Fibroblast of mammary gland (primary cell): ENCODE results near the gene TSPO2.

Source experiments
- DNase-seq: peaks from one replicate; pipeline ENCODE4 v3.0.0-alpha.2; 2010; ENCODE audit warnings: low read depth
- H3K4me3 ChIP-seq: 2 replicates; pipeline ENCODE4 v1.5.1; 2011; ENCODE audit warnings: low read depth, mild to moderate bottlenecking, low read length, moderate library complexity; ENCODE audit not compliant: control insufficient read depth
- CTCF ChIP-seq: conservative IDR thresholded peaks from 2 replicates; pipeline ENCODE4 v1.5.1; 2011; ENCODE audit warnings: low read depth, low read length, inconsistent platforms; ENCODE audit not compliant: control insufficient read depth, insufficient read depth

Gene TSPO2

DNA sequence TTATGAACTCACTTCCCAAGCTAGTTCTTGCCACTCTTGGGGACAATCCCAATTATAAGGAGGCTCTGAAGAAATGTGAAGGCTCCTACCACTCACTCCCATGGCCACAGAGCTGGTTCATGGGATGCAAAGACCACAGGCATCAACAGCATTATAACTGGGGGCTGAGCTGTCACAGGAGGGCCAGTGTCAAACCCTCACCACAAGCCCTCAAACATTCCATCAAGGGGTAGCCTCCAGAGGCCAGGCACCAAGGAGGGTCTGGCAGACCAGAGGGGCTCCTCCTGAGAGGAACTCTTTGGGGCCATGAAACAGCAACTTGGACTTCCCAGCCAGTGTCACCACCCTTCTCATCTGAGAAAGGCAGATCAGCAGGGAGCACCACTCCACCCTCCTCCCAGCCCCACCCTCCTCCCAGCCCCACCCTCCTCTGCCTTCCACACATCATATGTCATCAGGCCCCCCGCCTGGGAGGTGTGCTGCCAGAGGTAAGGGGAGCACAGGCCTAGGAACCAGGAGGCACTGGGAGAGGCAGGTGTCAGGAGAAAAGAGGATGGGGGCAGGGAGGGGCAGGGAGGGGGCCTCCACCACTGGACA lies 1.2 kb upstream of the TSPO2 start:
- no peak for DNase-seq
- no peak for TF ChIP-seq CTCF
- no peak overlapping the region for H3K4me3 ChIP-seq

DNA sequence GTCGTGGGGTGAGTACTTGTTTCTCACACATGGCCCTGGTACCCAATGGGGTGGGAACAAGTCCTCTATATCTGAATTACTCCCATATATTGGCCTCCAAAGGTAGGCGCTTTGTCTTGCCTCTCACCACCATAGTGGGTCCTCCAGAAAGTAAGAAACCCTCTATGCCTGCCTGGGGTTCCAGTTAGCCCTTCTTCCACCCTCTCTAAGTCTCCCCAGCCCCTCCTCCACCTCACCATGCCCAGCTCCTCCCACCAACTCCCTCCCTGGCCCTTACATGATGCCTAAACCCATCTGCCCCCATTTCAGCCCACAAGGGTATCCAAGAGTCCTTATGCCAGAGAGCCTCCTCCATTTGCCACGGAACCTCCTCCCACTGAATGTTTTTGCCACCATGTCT lies 884 bp downstream of the TSPO2 start:
- DNase-seq: no peak
- no peak for TF ChIP-seq CTCF
- H3K4me3 ChIP-seq: no peak overlapping the region

DNA sequence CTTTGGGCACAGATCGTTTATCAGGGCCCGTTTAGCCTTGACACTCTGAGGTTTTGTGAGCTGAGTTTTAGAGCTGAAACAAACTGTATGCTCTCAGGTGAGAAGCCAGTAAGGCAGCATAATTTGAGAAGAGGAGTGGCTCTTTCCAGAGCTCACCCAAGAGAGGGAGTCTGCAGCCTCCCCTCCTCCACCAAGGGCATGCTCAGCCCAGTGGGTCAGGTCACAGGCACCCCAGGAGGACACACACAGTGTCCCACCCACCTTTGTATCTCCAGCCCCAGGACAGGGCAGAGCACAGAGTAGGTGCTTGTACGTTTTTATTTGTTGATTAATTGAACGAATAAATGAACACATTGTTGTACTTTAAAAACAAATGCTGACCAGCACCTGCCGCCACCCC lies 3.4 kb downstream of the TSPO2 start:
- DNase-seq: no peak
- H3K4me3 ChIP-seq: no peak overlapping the region
- no peak for TF ChIP-seq CTCF

GRCh38 chr6:41046084-41046483 lies 3.8 kb downstream of the TSPO2 start:
- H3K4me3 ChIP-seq: no peak overlapping the region
- TF ChIP-seq CTCF: no peak
- DNase-seq: no peak

GRCh38 chr6:41047306-41047705 lies 5.0 kb downstream of the TSPO2 start:
- TF ChIP-seq CTCF: no peak
- H3K4me3 ChIP-seq: no peak overlapping the region
- no peak for DNase-seq

DNA sequence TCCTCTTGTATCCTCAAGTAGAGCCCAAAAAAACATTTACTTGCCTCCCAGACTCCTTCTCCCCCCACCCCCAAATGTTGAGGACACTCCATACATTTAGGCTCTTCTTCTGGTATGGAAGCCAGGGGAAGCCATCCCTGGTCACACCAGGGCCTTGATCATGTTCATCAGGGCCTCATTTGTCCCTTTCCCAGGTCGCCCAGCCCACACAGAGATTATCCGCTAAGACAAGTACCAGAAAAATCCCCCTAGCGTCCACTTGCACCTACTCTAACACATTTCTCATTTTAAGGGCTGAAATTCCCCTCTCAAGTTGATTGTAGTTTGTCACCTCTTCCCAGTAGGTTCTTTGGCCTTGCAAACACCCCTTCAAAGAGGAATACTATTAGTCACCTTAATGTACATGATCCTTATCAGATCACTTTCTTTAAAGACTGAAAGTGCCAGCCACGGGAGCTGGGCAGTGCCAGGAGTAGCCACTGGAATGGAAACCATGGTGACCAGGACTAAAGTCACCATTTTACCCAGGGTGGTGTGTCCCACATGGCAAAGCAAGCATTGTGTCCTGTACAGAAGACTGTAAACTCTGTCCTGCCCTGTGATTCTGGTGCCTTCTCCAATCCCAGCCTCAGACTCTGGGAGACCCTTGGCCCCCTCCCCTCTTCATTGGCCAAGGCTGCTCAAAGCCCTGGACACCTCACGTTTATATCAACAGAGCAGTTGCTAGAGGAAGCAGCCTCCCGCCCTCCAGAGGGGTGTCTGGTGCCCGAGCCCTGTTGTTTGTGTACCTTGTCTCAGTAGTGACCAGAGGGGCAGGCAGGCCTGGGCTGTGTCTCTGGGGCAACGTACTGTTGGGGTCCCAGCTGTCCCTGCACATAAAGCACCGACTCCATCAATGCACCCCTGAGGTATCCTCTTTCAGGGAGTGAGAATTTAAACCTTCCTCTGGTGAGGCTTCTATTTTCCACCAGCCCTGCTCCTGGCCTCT lies 5.8 kb downstream of the TSPO2 start:
- no peak for TF ChIP-seq CTCF
- no peak overlapping the region for H3K4me3 ChIP-seq
- DNase-seq: no peak
